ENCODE data around the gene TLN1. TPM values are rescaled to one million over a fixed set of nuclear protein-coding genes. Genes with fewer than 3 reads are reported as not detected.

TLN1 gene
- total RNA-seq, 1 experiment from 2014 or later = 99.5 TPM

DNA sequence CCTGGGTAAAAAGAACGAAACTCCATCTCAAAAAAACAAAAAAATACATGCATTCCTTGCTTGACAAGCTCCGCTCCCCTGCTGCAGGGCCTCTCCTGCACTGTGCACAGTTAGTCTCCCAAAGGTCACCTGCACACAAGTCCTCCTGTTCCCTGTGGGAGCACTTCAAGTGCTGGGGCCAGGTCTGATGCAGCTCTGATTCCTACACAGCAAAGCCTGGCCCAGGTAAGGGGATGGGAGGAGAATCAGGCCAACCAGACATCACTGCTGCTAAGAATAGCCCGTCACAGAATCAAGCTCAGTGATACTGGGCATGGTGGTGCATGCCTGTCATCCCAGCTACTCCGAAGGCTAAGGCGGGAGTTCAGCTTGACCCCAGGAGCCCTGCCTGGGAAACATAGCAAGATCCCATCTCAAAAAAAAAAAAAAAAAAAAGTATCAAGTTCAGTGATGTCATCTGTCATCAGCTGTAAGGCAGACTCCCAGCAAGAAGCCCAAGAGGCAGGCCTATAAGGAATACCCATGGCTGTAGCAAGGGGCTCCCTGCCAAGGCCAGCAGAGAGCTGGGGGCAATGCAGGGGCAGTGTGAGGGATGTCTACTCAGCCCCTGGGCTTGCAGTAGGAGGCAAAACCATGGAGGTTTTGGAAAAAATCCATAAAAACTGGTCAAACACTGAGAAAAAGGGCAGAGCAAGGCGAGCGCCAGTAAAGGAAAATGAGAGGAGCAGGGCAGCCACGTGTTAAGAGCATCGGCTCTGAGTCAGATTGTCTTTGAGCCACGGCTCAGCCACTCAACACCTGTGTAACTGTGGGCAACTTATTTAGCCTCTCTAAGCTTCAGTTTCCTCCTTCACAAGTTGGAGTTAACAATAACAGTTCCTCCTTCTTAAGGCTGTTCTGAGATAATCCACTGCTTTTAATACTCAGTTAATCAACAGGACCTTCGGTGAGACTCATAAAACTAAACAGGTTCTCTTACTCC lies 45.5 kb downstream of the TLN1 start:
- DNase-seq (ENCODE audit: low spot score) = no peak

DNA sequence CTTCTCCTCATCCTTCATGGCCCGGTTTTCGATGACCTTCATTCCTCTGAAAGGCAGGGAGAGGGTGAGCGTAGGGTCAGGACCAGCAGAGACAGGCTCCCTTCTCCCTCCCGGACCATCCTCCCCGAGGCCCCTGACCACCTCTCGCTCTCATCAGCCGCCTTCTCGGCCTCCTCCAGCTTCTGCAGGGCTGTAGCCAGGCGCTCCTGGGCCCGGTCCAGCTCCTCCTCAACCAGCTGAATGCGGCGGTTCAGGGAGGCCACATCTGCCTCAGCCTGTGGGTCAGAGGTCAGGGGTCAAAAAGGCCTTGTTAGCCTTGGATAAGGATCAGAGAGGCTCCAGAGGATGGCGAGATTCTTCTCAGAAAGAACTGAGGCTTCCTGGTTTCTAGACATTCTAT lies 46.5 kb downstream of the TLN1 start:
- DNase-seq (ENCODE audit: low spot score) = no peak

DNA sequence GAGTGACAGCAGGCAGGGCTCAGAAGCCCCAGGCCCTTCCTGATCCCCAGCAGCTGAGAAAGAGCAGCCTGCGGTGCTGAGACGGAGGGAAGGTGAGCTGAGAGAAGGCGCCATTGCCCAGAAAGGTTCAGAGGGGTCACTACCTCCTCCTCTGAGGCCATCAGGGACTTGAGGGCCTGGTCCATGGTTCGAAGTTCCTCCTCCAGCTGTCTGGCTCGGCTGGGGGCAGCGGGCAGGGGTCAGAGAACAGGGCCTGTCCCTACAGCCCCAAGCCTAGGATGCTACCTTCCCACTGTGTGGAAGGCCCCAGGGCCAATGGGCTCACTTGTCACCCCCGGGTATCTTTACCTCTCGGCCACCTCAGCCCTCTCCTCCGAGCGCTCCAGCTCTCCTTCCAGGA lies 47.1 kb downstream of the TLN1 start:
- DNase-seq (ENCODE audit: low spot score) = no peak

DNA sequence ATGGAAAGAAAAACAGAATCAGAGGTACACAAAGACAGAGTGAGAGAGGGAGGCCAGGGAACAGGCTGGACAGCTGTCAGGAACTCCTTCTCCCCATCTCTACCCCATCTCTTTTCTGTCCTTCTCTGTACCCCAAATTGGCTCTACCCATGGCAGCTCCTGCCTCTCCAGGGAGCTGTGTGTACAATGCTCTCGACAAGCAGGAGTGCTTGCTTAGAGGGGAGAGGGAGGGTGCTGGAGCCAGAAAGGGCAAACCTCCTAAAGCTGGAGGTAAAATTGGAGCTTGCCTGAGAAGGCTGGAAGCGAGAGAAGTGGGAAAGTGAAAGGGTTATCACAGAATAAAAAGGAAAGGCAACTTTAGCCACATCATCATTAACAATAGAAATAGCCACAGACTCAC lies 48.7 kb downstream of the TLN1 start:
- no peak for DNase-seq (ENCODE audit: low spot score)

DNA sequence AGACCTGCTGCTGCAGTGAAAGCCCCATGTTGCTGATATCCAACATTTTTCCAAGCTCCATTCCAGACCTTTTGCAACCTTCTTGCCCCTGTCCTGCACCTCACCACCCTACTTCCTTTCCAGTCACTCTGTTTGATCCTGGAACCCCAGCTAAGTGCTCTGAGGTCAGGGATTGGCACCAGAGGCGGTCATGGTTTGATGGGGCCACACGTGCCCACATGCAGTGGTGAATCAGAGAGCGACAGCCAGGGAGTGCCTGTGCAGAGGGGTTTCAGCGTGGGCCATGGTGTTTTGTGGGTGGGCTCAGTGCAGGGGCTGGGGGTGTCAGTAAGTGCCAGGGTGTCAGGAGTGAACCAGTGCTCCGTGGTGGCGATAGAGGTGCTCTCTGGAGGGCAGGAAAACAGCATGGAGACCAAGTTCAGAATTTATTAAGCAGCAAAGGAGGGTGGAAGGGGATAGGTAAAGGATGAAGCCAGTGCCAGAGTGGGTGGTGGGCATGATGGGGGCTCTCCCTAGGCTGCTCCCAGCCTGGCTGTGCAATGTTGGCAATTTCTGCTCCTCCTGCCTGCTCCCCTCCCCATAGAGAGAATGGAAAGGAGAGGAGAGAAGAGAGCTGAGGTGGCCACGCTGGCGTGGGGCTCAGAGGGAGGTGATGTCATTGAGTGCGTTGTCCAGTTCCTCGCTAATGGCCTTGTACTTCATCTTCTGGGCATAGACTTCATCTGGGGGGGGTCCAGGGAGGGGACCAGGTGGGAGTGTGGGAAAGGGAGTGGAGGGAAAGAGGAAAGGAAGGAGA lies 49.3 kb downstream of the TLN1 start:
- no peak for DNase-seq (ENCODE audit: low spot score)

DNA sequence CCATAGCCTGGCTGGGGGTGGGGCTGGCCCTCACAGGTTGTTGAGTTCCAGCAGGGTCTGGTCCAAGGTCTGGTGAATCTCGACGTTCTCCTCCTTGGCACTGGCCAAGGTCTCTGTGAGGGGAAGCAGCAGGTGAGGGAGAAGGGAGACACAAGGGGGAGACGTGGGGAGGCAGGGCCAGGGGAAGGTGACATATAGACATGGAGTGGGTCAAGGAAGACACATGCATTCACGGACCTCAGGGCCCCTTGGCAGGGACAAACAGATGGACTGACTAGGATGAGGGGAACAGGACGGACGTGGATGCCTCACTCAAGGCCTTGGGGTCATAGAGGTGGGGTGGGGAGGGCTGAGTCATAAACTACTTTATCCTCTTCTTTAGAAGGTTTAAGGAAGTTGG lies 49.9 kb downstream of the TLN1 start:
- DNase-seq (ENCODE audit: low spot score) = no peak

DNA sequence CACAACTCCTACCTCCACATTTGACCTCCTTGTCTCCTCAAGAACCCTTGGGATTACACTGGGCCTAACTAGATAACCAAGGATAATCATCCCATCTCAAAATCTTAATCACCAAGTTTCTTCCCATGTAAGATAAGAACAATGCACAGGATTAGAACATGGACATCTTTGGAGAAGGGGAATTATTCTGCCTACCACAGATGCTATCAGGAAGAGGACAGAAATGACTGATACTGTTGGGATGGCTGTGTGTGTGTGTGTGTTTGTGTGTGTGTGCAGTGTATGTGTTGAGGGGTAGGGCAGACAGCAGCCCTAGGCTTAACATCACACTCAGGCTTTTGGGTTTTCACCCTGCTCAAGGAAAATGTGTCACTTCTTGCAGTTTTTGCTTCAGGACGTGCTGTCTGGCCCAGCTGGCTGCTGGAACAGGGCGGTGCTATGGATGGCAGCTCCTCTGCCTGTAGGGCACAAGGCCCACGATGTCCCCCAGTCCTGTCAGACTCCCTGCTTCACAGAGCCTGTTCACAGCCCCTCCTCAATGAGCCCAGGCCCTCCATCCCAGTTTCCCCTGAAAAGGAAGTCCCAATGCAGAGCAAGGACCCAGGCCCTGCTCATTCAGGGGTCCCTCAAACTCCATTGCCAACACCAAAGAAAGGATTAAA lies 50.5 kb downstream of the TLN1 start:
- DNase-seq (ENCODE audit: low spot score) = no peak

DNA sequence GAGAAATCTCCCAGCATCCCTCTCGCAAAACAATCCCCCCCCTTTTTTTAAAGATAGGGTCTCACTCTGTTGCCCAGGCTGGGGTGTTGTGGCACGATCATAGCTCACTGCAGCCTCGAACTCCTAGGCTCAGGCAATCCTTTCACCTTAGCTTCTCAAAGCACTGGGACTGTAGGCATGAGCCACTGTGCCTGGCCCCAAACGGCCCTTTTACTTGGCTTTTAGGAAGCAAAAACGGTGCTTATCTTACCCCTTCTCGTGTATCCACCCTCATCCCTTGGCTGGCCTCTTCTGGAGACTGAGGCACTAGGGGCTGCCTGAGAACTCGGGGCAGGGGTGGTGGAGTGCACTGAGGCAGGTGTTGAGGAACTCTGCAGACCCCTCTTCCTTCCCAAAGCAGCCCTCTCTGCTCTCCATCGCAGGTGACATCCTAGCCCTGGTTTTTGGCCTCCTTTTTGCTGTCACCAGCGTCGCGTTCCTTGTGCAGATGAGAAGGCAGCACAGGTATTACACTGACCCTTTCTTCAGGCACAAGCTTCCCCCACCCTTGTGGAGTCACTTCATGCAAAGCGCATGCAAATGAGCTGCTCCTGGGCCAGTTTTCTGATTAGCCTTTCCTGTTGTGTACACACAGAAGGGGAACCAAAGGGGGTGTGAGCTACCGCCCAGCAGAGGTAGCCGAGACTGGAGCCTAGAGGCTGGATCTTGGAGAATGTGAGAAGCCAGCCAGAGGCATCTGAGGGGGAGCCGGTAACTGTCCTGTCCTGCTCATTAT lies 51.5 kb downstream of the TLN1 start:
- no peak for DNase-seq (ENCODE audit: low spot score)

DNA sequence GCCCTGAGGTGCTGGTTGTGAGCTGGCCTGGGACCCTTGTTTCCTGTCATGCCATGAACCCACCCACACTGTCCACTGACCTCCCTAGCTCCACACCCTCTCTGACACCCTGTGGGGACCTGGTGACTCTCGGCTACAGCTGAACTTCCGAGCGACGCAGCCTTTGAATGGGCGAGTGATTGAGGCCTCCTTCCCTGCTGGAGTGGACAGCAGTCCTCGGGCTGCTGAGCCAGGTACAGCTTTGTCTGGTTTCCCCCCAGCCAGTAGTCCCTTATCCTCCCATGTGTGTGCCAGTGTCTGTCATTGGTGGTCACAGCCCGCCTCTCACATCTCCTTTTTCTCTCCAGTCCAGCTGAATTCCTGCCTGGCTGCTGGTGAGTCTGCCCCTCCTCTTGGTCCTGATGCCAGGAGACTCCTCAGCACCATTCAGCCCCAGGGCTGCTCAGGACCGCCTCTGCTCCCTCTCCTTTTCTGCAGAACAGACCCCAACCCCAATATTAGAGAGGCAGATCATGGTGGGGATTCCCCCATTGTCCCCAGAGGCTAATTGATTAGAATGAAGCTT lies 52.1 kb downstream of the TLN1 start:
- DNase-seq (ENCODE audit: low spot score) = no peak

DNA sequence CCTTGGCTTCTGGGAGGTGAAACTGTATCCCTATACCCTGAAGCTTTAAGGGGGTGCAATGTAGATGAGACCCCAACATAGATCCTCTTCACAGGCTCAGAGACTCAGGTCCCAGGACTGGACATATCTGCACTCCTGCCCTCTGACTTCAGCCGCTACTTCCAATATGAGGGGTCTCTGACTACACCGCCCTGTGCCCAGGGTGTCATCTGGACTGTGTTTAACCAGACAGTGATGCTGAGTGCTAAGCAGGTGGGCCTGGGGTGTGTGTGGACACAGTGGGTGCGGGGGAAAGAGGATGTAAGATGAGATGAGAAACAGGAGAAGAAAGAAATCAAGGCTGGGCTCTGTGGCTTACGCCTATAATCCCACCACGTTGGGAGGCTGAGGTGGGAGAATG lies 52.9 kb downstream of the TLN1 start:
- DNase-seq (ENCODE audit: low spot score) = no peak

DNA sequence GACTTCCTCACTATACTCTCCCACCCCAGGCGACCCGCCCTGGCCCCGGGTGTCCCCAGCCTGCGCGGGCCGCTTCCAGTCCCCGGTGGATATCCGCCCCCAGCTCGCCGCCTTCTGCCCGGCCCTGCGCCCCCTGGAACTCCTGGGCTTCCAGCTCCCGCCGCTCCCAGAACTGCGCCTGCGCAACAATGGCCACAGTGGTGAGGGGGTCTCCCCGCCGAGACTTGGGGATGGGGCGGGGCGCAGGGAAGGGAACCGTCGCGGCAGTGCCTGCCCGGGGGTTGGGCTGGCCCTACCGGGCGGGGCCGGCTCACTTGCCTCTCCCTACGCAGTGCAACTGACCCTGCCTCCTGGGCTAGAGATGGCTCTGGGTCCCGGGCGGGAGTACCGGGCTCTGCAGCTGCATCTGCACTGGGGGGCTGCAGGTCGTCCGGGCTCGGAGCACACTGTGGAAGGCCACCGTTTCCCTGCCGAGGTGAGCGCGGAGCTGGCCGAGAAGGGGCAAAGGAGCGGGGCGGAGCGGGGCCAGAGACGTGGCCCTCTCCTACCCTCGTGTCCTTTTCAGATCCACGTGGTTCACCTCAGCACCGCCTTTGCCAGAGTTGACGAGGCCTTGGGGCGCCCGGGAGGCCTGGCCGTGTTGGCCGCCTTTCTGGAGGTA lies 56.1 kb downstream of the TLN1 start:
- DNase-seq (ENCODE audit: low spot score) = no peak

DNA sequence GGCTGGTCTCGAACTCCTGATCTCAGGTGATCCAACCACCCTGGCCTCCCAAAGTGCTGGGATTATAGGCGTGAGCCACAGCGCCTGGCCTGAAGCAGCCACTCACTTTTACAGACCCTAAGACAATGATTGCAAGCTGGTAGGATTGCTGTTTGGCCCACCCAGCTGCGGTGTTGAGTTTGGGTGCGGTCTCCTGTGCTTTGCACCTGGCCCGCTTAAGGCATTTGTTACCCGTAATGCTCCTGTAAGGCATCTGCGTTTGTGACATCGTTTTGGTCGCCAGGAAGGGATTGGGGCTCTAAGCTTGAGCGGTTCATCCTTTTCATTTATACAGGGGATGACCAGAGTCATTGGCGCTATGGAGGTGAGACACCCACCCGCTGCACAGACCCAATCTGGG lies 56.8 kb downstream of the TLN1 start:
- DNase-seq (ENCODE audit: low spot score) = no peak

DNA sequence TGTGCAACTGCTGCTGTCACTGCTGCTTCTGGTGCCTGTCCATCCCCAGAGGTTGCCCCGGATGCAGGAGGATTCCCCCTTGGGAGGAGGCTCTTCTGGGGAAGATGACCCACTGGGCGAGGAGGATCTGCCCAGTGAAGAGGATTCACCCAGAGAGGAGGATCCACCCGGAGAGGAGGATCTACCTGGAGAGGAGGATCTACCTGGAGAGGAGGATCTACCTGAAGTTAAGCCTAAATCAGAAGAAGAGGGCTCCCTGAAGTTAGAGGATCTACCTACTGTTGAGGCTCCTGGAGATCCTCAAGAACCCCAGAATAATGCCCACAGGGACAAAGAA lies 58.0 kb downstream of the TLN1 start:
- DNase-seq (ENCODE audit: low spot score) = no peak

DNA sequence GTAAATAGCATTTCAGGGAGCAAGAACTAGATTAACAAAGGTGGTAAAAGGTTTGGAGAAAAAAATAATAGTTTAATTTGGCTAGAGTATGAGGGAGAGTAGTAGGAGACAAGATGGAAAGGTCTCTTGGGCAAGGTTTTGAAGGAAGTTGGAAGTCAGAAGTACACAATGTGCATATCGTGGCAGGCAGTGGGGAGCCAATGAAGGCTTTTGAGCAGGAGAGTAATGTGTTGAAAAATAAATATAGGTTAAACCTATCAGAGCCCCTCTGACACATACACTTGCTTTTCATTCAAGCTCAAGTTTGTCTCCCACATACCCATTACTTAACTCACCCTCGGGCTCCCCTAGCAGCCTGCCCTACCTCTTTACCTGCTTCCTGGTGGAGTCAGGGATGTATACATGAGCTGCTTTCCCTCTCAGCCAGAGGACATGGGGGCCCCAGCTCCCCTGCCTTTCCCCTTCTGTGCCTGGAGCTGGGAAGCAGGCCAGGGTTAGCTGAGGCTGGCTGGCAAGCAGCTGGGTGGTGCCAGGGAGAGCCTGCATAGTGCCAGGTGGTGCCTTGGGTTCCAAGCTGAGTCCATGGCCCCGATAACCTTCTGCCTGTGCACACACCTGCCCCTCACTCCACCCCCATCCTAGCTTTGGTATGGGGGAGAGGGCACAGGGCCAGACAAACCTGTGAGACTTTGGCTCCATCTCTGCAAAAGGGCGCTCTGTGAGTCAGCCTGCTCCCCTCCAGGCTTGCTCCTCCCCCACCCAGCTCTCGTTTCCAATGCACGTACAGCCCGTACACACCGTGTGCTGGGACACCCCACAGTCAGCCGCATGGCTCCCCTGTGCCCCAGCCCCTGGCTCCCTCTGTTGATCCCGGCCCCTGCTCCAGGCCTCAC lies 58.6 kb downstream of the TLN1 start, which contains the start of gene CA9:
CA9 (plus strand) TSS at position 797 of the 893 bp plus-strand sequence; CDS start at position 829, 32 bp downstream.
- peak; percentile 66 for DNase-seq (ENCODE audit: low spot score)

DNA sequence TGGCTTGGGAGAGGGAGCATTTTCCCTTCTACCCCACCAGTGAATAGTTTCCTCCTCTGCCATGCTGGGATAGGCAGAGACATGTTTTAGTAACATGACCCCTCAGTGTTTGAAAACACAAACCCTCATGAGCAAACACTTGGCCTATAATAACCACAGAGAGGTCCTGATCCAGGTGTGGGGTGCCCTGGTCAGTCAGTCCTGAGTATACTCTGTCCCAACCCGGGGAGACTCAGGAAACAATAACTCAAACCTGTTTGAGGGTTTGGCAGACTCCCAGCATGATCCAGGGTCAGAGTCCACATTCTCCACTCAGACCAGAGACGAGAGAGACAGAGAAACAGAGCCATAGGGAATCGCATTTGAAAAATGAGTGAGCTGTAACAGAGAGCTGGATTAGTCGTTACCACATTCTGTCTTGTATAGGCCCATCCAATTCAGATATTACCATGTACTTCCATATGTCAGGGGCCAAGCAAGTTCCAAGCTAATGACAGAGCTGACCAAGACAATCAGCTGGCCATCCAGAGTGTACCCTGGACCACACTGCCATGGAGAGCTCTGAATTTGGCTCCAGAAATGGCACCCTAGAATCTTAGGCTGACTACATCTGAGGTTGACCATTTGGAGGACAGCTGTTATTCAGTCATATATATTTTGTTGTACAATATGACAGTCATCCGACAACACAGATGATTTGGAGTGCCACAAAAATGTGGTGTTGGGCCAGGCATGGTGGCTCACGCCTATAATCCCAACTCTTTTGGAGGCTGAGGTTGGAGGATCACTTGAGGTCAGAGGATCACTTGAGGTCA lies 62.5 kb downstream of the TLN1 start:
- peak; percentile 99 for DNase-seq (ENCODE audit: low spot score)

DNA sequence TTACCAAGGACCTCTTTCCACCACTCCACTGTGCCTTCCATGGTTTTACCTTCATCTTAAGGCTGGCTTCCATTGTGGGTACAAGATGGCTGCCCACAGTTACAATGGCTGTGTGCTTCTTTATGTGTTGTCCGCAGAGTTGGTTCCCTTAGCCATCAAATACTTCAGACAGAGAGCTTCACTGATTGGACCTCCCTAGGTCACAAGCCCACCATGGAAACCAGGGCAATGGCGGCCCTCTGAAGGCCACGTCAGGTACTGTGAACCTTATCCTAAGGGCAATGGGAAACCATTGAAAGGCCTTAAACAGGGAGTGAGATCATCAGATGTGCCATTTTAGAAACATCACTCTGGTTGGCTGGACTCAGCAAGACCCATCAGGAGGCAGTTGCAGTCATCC lies 64.1 kb downstream of the TLN1 start:
- DNase-seq (ENCODE audit: low spot score) = no peak

DNA sequence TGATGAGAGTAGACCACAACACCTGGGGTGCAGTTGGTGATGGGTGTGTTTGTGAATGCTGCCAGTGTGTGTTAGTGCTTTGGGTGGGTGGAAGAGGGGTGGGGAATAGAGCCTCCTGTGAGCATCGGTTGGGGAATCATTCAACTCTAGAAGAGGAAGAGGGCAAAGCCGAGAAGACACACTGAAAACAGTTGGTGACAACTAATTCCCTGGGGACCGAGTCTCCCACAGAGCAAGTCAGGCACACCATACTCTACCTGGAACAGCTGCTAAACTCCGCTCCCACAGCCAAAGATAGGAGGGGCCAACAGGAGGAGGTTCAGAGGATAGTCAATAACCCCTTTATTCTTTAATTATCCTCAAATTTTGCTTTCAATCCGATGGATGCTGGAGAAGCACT lies 65.4 kb downstream of the TLN1 start:
- no peak for DNase-seq (ENCODE audit: low spot score)

DNA sequence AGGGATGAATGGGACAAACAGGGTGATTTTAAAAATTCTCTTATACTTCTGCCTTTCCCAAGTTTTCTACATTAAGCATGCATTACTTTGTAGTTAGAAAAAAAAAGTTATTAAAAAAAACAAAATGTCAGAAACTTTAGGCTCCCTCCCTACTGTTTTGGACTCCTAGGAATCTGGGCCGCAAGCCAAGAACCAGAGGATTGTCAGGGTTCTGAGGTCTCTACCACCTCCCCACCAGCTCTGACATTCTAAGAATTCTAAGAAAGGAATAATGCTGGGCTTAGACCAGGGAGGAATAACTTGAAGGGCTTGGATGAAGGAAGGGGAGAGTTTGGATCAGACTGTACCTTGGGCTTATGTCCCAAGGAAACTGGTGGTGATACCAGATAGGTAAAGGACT lies 66.0 kb downstream of the TLN1 start:
- DNase-seq (ENCODE audit: low spot score) = no peak

DNA sequence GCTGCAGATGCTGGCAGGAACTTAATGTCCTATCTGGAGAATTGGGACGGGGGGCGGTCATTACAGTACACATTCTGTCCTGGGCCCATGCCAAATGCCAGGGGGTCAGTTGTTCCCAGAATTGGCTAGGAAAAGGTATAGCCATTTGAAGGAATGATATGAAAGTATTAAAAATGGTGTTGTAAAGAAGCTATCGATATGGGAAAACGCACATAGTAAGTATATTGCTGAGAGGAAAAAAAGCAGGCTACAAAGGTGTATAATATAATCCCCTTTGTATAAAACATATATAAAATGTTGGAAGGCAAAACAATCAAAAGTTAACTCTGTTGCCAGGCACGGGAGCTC lies 66.5 kb downstream of the TLN1 start:
- no peak for DNase-seq (ENCODE audit: low spot score)

Data from HT-29 (cell line).